Middle frontal gyrus (tissue), 1 donor: ENCODE data around the gene CPEB4.

Experiments used
- DNase-seq: peaks from one replicate; pipeline ENCODE4 v3.0.0-alpha.2; 2015; ENCODE audit warnings: low spot score; ENCODE audit errors: extremely low spot score

Gene CPEB4

GRCh38 chr5:173884402-173885053 lies 3.6 kb upstream of the CPEB4 start:
- no peak for DNase-seq

GRCh38 chr5:173885054-173885443 lies 3.1 kb upstream of the CPEB4 start:
- DNase-seq = no peak

GRCh38 chr5:173885475-173886010 lies 2.6 kb upstream of the CPEB4 start:
- DNase-seq = no peak

GRCh38 chr5:173886150-173886549 lies 2.0 kb upstream of the CPEB4 start:
- DNase-seq = no peak

- DNase-seq = no peak
Measured at GRCh38 chr5:173888473-173889131, 453 bp downstream of the CPEB4 start.

GRCh38 chr5:173890195-173890991 lies 2.2 kb downstream of the CPEB4 start:
- no peak for DNase-seq

GRCh38 chr5:173891308-173892116 lies 3.4 kb downstream of the CPEB4 start:
- no peak for DNase-seq

GRCh38 chr5:173893192-173893561 lies 5.0 kb downstream of the CPEB4 start:
- no peak for DNase-seq

- DNase-seq = no peak
Measured at GRCh38 chr5:173895401-173896165, 7.4 kb downstream of the CPEB4 start.

- DNase-seq = no peak
Measured at GRCh38 chr5:173896631-173897030, 8.5 kb downstream of the CPEB4 start.

GRCh38 chr5:173901705-173902104 lies 13.6 kb downstream of the CPEB4 start:
- no peak for DNase-seq

GRCh38 chr5:173902334-173902733 lies 14.2 kb downstream of the CPEB4 start:
- DNase-seq = no peak

GRCh38 chr5:173902743-173903142 lies 14.6 kb downstream of the CPEB4 start:
- DNase-seq = no peak

GRCh38 chr5:173903396-173904140 lies 15.4 kb downstream of the CPEB4 start:
- no peak for DNase-seq

- no peak for DNase-seq
Measured at GRCh38 chr5:173904151-173904550, 16.0 kb downstream of the CPEB4 start.

- no peak for DNase-seq
Measured at GRCh38 chr5:173907284-173907683, 19.1 kb downstream of the CPEB4 start.

GRCh38 chr5:173907686-173908371 lies 19.7 kb downstream of the CPEB4 start:
- DNase-seq = no peak

- DNase-seq = no peak
Measured at GRCh38 chr5:173909199-173909598, 21.1 kb downstream of the CPEB4 start.

GRCh38 chr5:173910215-173910614 lies 22.1 kb downstream of the CPEB4 start:
- DNase-seq = no peak
